Measurements from ENCODE around the gene ENTREP3.
A peak's percentile ranks its signal among the peaks of the same experiment; 100 is the strongest.

The ENTREP3 gene

DNA sequence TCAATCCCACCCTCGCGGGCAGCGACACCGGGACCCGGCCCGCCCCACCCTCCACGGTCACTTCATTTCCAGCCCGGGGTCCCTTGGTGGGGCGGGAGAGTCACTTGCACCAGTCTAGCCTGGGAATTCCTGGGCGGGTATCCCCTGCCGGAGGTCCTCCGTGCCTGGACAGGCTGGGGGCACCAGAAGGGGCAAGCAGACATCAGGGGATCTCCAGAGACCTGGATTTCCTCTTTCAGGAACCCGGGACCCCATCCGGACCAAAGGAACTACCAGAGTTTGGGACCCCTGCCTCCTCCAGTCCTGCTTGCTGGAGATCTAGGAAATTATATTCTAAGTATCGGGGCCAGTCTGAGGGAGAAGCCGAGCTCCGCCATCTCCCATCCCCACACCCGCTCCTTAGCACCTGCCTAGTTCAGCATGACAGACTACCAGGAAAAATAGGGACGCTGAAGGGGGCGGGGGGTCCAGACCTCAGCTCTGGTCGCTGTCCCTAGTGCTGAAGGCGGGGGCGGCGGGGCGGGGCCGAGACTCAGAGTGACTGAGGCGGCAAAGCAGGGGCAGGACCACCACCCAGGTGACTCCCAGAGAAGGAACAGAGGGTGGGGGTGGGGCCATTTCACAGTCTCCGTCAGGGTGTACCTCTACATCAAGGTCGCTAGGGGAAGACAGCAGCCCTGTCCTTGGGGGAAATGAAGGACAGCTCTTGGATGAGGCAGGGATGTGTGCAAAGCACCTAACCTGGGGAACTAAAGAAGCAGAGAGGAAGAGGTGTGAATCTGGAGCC is 22.8 kb upstream of the ENTREP3 start:
- DNase-seq (ENCODE audit: low read depth): peak; percentile 61

DNA sequence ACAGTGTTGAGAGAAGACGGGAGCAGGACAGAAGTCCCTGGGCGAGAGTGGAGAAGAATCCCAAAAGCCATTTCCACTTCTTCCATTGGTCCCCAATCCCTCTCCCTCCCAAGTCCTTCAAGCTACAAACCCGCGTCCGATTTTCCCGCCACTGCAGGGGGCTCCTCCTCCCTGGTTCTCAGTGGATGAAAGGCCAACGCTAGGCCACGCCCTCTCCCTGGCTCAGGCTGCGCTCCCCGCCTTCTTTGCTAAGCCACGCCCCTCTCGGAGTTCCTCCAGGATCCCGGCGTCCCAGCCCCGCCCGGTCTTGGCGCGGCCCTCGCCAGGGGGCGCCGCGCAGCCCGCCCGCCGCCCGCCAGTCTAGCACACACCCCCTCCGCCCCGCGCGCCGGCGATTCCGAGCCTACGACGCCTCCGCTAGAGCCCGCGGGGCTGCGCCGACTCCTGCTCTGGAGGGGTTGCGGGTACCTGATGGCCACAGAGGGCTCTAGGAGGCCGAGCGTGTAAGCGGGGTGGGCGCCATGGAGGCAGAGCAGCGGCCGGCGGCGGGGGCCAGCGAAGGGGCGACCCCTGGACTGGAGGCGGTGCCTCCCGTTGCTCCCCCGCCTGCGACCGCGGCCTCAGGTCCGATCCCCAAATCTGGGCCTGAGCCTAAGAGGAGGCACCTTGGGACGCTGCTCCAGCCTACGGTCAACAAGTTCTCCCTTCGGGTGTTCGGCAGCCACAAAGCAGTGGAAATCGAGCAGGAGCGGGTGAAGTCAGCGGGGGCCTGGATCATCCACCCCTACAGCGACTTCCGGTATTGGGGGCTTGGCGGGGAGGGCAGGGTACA is 22.0 kb upstream of the ENTREP3 start, which contains the start of gene HCN3:
HCN3 (plus strand) TSS at position 394 of the 832 bp plus-strand sequence; CDS start at position 522, 128 bp downstream.
- peak; percentile 91 for DNase-seq (ENCODE audit: low read depth)

DNA sequence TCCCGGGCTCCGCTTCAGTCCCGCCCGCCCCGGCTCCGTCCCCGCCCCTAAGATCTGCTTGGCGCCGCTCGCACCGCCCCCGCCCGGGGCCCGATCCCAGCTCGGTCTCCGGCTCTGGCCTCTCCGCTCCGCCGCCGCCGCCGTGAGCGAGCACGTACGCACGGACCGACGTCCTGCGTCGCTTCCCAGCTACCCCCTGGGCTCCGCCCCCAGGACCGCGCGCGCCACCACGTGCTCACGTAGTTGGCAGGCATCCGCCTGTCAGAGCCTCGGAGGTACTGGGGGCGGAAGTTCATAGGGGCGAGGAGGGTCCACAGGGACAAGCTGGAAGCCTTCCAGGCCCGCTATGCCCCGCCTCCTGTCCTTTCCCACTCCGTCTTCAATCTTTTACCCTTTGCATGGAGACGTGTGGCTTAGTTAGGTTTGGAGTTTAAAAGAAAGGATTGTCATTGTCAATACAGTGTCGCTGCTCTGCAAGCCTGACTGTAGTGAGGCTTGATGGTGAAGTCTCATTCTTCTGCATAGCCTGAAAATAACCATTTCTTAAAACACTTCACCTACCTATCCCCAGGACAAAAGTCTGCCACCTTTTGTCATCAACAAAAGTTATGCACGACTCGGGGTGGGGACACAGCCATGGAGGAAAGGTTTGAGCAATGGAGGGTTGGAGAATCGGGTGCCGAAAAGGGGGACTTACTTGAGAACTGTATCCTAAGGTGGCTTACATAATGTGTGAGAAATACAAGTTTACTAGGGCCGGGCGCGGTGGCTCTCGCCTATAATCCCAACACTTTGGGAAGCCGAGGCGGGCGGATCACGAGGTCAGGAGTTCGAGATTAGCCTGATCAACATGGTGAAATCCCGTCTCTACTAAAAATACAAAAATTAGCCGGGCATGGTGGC is 18.3 kb upstream of the ENTREP3 start, which contains the start of gene CLK2:
CLK2 (minus strand) TSS at position 162 of the 903 bp plus-strand sequence. CDS start 2,527 bp downstream, outside the sequence.
- DNase-seq (ENCODE audit: low read depth): peak; percentile 95

DNA sequence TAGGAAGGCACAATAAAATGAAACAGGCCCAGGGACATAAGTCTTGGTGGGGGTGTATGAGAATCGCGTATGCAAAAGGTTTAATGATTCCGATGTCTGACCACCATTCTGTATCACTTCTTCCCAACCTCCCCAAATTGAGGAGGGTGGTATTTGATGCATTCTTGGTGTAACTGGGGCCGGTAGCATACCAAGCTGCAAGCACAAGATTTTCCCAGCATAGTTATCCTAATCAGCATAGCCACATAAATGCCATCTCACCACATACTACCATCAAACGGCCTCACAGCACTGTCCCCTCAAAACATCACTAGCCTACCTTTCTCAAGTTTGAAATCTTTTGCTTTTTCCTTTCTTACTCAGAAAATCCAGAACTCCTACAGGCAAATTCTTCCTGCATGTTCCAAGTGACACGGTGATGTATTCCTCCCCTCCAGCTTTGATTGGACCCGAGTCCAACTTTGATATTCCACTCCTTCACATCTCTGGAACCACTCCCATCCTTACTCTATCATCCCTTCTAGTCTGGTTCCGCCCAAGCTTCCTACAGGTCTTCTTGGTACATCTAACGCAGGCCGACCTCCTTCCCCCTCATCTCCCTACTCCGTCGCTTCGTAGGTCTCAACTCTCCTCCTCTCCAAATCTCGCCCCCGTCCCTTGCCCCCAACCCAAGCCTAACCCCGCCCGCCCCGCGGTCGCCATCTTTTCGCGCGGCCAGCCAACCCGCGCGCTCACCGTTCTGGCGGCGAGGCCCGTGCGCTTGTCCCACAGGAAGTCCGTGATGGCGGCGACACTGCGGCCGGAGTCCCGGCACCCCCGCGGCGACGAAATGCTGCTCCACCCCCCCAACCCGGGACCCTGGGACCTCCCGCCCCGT is 17.4 kb upstream of the ENTREP3 start:
- DNase-seq (ENCODE audit: low read depth): no peak

DNA sequence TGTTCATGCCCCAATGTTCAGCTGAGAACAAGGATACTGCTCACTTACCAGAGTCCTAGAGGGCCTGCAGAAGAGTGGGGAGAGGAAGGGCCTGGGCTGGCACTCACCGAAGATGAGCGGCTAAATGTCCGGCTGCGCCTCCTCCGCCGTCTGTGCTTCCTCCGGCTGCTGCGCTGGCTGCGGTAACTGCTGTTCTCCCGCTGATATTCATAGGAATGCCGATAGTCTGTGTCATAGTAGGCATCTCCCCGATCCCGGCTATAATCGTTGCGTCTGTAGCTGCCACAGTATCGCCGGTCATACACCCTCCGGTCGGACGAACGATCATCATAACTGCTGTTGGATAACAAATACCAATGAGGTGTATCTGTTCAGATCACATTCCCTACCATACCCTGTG is 14.1 kb upstream of the ENTREP3 start:
- DNase-seq (ENCODE audit: low read depth): no peak

DNA sequence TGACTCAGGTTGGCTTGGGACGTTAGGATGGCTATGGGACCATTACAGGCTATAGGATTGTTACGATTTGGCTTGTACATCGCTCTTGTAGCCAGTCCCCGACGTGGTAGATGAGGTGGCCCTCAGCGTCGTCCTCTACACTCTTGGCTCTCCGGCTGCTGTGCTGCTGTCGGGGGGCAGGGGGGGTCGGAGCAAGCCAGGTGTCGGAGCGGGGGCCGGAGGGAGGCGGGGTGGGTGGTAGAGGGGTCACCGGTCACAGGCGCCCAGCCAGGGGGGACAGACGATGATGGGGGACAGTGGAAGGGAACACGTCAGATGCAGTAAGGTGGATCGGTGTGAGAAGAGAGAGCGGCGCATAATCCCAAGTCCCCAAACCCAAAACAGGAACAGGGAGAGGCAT is 13.3 kb upstream of the ENTREP3 start:
- no peak for DNase-seq (ENCODE audit: low read depth)

DNA sequence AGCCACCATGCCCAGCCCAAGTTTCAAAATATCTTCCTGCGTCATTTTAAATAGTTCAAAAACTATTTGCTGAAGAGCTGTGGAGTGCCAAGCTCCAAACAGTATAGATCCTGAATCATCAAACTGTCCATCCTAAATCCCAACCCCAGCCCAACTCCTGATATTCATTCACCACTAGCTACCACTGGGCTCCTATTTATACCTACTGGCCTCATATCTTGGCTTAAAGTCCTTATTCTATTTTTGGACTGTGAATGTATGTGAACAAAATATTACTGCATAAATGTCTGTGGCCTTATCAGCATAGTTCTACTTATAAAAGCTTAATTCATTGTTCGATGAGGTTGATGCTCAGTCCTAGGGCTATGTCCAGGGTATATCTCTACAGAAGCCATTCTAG is 12.1 kb upstream of the ENTREP3 start:
- DNase-seq (ENCODE audit: low read depth): no peak

DNA sequence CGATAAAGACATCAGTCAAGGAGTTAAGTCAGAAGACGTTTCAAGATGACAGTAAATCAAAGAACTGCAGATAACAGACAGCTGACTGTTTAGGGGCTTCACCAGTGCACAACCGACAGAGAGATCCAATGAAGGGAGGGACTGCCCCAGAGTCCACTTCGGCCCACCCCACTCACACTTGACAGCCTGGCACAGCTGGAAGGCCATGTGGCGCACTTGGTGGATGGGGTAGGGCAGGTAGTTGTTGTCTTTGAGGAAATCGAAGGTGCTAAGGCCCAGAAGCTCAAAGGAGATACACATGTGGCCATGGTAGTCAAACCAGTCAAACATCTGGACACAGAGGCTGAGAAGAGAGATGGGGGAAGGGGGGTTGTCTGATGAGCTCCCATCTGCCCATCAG is 11.3 kb upstream of the ENTREP3 start:
- DNase-seq (ENCODE audit: low read depth): no peak

DNA sequence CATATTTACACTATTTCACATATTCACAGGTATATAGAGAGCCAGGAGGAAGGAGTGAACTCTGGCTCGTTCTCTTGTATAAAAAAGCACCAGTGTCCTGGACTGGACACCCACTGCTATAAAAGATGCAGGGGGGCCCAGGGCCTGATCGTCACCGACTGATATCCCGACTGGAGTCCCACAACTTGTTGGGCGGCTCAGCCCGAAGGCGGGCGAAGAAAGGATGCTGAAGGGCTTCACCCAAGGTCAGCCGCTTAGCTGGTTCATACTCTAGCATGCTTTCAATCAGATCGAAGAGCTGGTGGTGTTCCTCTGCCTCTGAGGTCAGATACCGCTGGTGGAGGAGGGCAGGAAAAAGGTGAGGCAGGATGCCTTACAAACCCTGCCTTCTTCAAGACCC is 7.8 kb upstream of the ENTREP3 start:
- no peak for DNase-seq (ENCODE audit: low read depth)

DNA sequence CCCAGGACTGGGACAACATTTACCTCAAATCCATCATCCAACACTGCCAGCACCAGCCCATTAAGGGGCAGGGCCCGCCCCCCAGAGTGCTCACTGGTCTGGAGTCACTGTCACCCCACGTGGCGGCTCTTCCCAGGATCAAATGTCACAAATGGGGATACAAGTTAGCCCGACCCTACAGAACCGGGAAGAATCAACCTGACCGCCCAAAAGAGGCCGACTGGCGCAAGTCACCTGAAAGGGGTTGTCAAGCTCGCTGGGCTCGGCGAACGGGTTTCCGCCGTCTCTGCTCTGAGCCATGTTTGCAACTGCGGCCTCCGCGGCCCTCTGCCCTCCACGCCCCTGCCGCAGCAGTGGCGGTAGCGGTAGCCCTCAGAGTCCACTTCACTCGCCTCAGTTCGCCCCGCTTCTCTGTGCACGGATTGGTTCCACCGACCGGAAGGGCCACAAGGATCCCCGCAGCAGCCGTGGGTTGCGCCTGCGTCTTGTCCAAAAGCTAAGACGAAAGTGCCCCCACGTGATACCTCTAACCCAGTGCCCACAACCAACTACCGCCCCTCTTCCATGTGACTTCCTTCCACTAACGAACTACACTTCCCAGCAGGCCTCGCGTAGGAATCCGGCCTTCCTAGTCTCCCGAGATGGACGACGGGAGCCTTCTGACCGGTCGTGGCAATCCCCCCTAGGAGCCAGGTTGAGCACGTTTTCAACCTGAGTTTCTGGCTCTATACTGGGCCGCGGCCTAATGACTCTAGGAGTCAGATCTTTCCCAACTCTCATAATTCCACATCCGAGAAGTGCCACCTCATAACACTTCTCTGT is 6.8 kb upstream of the ENTREP3 start, which contains the start of gene SCAMP3:
SCAMP3 (minus strand) TSS at position 509 of the 822 bp plus-strand sequence; CDS start at position 300, 209 bp downstream.
- DNase-seq (ENCODE audit: low read depth): peak; percentile 80

DNA sequence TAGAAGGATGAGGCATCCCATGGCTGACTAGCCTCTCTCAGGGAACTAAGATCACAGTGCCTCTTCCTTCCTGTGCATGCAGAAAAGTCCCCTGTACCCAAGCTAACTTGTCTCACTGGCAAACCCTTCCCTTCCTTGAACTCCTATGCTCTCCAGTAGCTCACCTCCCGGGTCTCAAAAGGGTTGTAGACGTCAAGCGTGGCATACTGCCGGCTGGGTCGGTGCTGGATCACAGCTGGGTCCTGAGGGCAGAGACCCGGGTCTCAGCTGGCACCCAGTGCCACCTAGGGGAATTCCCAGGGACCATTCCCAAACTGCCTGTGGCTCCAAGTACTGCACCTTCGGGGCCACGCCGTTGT is 6.2 kb upstream of the ENTREP3 start:
- no peak for DNase-seq (ENCODE audit: low read depth)

DNA sequence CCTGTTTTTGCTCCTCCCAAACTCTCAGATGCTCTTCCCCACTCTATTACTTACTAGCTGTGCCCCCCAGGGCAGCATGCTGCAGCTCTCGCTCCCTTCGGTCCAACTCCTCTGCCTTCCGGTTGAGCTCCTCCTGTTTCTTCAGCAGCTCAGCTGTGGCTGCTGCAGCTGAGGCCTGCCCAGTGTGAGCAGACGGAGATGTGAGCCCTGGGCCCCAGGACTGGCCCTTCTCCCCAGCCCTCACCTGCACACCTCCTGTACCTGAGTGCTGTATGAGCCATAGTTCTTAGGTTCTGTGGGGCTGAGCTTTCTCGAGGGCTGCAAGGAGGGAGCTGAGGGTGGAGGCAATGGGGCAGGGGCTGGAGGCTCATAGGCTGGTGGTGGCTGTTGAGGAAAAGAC is 5.0 kb upstream of the ENTREP3 start:
- DNase-seq (ENCODE audit: low read depth): no peak

DNA sequence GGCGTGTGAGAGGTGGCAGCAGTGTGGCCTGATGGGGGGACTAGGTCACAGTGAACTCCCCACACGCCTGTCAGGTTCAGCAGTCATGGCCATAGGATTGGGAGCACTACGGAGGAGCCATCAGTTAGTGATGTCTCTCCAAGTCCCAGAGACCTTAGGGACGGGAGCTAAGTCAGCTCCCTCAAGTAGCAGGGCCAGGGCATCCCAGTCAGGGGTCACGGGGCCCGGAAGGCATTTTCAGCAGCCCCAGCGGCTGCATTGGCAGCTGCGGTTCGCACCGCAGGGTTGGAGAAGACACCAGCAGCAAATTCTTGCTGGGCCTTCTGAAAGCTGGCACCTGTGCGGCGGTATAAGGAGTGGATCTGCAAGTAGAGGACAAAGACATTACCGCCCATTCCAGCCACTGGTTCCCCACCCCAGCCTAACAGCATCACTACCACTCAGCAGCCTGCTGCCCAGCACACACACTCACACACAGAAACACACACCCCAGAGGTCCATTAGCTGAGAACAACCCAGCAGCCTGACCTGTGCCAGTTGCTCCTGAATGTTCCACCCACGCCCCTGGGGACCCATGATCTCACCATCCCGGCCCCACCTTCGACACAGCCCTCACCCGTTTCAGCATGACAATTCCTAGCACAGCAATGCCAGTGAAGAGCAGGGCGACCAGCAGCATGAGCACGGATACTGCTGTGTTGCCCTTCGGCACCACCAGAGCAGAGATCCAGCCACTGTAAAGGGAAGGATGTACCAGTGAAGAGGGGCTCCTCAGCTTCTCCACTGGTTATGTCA is 972 bp upstream of the ENTREP3 start:
- DNase-seq (ENCODE audit: low read depth): no peak

DNA sequence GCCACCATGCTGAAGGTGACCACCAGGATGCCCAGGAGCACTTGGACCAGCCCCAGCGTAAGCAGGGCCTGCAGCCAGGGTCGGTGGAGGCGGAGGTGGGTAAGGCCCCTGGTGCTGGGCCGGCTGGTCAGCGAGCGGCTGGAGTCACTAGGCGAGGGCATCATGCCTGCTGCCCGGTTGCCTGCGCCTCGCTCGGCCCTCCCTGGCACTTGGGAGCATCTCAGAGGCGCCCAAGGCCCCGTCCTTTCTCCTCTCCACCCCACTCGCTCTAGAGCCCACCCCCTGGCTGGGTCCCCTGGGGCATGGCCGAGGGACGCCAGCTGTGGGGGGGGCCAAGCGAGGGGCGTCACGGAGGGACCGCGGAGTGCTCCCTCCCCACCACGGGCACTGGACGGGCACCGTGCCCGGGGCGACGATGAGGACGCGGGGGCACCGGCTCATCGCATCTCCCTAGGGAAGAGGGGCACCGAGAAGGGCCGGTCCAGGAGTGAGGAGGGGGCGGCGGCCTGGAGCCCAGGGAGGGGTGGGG is 505 bp downstream of the ENTREP3 start:
- no peak for DNase-seq (ENCODE audit: low read depth)

DNA sequence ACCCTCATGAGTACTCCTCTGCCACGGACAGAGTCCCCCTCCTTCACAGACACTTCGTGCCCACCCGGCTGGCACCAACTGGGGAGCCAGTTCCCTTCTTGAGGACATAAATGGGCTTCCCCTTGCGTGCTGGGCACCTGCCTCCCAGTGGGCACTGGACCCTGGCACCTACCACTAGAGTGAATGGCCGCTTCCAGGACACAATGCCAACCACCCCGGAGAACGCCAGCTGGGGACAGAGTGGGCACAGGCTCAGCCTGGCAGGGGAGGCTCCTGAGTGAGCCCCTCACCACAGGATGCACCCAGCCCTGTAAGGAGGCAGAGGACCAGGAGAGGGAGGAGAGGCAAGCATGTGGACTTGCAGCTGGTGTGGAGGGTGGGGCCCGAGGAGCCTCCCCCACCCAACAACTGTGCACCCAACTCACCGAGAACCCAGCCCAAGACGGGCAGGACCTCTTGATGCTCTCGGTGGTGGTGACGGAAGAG is 1.0 kb downstream of the ENTREP3 start:
- DNase-seq (ENCODE audit: low read depth): no peak

DNA sequence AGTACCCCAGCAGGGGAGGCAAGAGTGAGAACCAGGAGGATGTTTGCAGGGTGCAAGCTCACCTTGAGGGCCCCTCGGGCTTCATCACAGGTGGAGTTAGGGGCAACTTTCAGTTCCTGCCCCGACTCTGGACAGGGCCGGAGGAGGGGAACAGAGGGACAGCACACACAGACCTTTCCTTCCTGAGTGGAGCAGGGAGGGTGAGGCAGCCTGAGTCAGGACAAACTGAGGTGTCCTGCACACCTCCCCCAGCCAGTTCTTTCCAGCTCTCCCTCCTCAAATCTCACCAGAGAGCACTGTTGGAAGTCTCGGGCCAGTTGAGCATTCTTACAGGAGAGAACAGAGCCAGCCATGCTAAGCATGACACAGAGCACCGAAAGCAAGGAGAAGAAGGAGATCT is 1.5 kb downstream of the ENTREP3 start:
- DNase-seq (ENCODE audit: low read depth): no peak

DNA sequence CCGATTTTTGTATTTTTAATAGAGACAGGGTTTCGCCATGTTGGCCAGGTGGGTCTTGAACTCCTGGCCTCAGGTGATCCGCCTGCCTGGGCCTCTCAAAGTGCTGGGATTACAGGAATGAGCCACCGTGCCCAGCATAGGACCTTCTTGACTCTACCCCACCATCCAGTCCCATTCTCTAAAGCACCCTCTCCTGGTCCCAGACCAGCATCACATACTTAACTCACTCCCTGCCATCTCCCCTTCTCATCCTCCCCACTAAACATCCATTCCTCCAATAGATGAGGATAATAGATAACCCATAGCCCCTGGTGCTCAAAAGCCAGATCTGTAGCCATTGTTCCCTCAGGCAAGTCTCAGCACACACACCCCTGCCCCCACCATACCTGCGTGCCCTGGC is 2.1 kb downstream of the ENTREP3 start:
- DNase-seq (ENCODE audit: low read depth): no peak

DNA sequence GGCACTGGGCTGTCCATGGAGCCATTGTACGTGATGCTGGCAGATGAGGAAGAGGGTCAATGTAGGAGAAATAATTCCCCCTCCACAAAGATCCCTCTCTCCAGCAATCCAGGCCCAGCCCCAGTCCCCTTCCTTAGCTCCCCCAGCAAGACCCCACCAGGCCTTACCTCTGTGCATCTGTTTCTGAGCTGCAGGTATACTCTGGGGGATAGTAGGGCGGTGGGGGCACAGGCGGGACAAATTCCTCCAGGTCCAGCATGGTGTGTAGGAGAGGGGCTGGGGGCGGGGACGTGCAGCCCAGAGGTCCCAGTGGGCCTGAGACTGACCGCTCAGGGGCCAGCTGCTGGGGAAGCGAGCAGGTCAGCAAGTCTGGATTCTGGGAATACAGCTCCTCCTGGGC is 3.7 kb downstream of the ENTREP3 start:
- no peak for DNase-seq (ENCODE audit: low read depth)

Measured in activated T-helper 9 cell treated with anti-CD3 and anti-CD28 coated beads, Interleukin-2, amount 50 U/mL, for 16 hours (primary cell).